HG02840 (cell line): Measurements from ENCODE around the gene TBX5.

ENCODE experiments used
- ATAC-seq: cut with Tn5 transposase; IDR thresholded peaks from one replicate; pipeline ENCODE4 v1.9.1; 2021; ENCODE audit warnings: mild to moderate bottlenecking, moderate library complexity, moderate number of reproducible peaks; ENCODE audit not compliant: unreplicated experiment, low FRiP score

The TBX5 gene

GRCh38 chr12:114434341-114434740 is 28.4 kb upstream of the TBX5 start:
- ATAC-seq, result no peak

- no peak for ATAC-seq
Measured at GRCh38 chr12:114431902-114432301, 26.0 kb upstream of the TBX5 start.

DNA sequence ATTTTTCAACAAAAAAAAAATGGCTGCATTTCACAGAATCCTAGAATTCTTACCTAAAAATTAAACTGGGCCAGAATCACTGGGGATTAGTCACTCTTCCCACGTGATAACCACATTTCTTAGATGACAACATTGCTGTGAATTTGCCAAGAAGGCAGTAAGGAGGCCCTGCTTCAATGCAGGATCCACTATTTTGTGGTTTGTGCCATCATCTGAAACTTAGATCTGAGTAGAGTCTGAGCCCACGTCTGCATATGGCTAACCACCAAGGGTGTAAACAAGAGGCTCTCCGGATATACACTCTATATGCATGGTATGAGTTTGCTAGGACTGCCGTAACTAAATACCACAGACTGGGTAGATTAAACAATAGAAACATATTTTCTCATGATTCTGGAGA is 24.4 kb upstream of the TBX5 start:
- no peak for ATAC-seq

- ATAC-seq, result no peak
Measured at GRCh38 chr12:114425031-114425626, 19.2 kb upstream of the TBX5 start.

GRCh38 chr12:114420944-114421335 is 15.0 kb upstream of the TBX5 start:
- no peak for ATAC-seq

GRCh38 chr12:114420182-114420943 is 14.4 kb upstream of the TBX5 start:
- ATAC-seq, result no peak

- ATAC-seq, result no peak
Measured at GRCh38 chr12:114416028-114416427, 10.1 kb upstream of the TBX5 start.

GRCh38 chr12:114415525-114415868 is 9.6 kb upstream of the TBX5 start:
- ATAC-seq, result no peak

- no peak for ATAC-seq
Measured at GRCh38 chr12:114414866-114415524, 9.1 kb upstream of the TBX5 start.

DNA sequence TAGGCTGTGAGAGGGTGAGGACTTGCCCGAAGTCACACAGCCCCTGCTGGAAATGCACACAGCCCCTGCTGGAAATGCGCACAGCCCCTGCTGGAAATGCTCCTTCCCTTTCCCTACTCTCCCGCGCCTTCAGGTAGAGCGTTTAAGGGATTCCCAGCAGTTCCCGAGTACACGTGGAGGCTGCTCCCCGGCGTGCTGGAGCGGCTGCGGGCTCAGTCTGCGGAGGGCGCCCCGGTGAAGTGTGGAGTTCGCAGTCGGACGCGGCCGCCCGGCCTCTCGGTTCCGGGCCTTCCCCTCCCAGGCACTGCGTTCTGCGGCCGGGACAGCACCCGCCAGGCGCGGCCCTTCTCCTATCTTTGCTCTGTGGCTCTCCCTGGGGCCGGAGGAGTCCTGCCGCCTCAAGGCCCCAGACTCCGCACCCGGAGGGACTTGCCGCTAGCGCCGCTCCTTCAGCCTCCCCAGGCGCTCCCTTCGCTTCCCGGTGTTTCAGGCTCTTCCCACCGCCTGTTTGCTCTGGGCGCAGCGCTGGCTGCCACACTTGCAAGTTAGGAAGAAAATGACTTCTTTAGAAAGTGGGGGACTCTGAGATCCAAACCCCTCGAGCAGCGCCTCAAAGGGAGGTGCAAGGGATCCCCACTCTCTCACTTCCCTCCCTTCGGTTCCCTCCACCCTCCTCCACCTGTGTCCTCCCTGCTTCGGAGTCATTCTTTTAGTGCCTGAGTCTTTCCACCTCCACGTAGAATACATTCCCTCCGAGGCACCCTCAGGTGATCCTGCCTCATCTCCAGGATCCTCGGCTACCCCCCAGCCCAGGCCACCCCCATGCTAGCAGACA is 8.3 kb upstream of the TBX5 start:
- ATAC-seq, result no peak

GRCh38 chr12:114412825-114413749 is 7.1 kb upstream of the TBX5 start:
- ATAC-seq, result no peak

DNA sequence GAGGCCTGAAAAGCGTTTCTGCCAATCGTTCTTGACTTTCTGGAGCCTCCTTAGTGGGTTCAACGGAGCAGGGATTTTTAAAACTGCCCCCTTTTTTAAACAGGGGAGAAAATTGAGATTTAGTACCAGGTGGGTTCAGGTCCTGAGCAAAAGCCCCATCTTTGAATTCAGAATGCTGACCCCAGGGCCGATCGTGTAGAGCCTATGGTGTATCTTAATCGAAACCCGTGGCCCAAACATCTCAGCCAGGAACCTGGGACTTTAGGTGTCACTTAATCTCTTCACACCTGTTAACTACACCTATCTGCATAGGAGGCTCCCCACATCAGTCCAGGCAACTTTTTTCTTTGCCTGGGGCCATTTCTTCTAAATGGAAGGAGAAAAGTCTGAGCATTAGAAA is 6.4 kb upstream of the TBX5 start:
- ATAC-seq, result no peak

DNA sequence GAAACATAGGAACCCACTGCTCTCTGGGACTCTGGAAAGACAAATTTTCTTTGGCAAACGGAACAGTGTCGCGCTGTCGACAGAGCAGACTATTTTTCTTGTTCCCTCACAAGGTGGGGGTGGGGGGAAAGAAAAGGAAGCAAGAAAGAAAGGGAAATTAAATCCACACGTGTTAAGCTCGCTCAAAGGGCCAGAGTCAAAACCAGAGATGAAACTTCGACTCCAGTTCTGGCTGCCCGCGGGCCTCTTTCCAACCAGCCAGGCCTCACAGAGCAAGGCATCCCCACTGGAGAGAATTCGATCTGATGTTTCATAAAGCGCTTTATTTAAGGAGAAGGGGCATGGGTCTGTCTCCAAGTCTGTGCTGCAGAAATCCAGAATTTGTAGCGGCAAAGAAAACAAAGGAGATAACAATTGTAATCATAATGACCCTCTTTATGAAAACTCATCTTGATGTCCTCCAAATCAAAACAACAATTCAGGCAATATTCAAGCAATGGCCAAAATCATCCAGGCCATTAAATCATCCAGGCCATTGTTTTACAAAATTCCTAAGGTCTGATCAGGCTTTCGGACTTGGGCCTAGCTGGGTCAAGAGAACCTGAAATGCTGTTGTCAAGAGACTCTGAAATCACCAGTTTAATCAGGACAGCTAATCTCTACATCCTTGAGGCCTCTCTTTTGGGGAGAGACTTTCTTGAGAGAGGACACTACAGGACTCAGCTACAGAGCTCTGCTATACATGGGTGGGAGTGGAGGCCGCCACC is 5.3 kb upstream of the TBX5 start:
- no peak for ATAC-seq

DNA sequence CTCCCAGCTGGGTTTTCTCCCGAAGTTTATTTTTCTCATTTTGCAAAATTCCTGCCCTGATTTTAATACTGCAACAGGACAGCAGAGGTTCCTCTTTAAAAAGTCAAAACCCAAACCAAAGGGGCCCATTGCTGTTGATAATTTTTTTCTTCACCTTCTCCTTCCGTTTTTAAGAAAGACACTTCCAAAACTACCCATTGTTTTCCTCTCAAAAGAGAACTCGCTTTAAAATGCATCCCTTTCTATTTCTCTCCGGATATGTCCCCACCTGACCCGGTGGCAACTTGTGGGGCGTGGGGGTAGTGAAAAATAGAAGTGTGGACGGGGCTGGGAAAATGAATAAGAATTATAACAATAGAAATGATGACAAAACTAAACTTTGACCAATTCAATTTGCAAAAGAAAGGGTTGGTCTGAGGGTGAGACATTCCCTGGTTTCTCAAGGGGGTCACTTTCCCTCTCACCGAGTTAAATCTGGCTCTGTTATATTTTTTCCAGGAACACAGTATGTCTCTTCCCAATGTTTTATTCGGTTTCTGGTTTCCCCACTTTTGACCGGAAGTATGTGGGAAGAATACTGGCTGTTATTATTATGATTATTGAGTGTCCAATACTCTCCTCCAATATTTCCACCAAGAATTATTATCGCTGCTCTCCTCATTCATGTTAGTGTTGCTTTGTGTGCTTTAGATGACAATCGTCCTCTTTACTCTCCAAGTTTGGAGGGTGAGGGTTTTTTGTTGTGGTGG is 4.1 kb upstream of the TBX5 start:
- ATAC-seq, result no peak

GRCh38 chr12:114408886-114409851 is 3.2 kb upstream of the TBX5 start:
- no peak for ATAC-seq

- ATAC-seq, result no peak
Measured at GRCh38 chr12:114408471-114408885, 2.5 kb upstream of the TBX5 start.

GRCh38 chr12:114407842-114408411 is 2.0 kb upstream of the TBX5 start:
- no peak for ATAC-seq
